Stimulated activated CD8-positive, alpha-beta memory T cell treated with anti-CD3 and anti-CD28 coated beads, Interleukin-2, amount 100 ng/mL, for 48 hours (primary cell): ENCODE measurements around the gene CISD2.
"Not testable (repeated sequence)": the region's sequence is repeated elsewhere in the genome, so short reads cannot be mapped to it uniquely, and the experiment has no call there.

Experiments used
- DNase-seq, 2 donors: peaks; one replicate each; pipeline ENCODE4 v3.0.0-alpha.2; 2020; ENCODE audit warnings: low read depth in 2 of 2

The CISD2 gene

GRCh38 chr4:102918859-102919258 is 50.1 kb downstream of the CISD2 start:
- DNase-seq: no peak

GRCh38 chr4:102919697-102920096 is 50.9 kb downstream of the CISD2 start:
- DNase-seq: not testable (repeated sequence)

GRCh38 chr4:102935716-102936115 is 66.9 kb downstream of the CISD2 start:
- no peak for DNase-seq

- not testable (repeated sequence) for DNase-seq
Observed at GRCh38 chr4:102938063-102938462, 69.3 kb downstream of the CISD2 start.
